Activated CD4-positive, alpha-beta T cell treated with anti-CD3 and anti-CD28 coated beads, Interleukin-2, amount 10 ng/mL, durations not matched to agents 7 days and 5 days (primary cell): Measurements from ENCODE around the gene KCNMA1. TPM values are rescaled to one million over a fixed set of nuclear protein-coding genes. Genes with fewer than 3 reads are reported as not detected.

ENCODE experiments used
- CTCF ChIA-PET: fragments of 350-600 bp; sonication (Branson Sonifier 250); formaldehyde crosslinking; loops from one replicate; lab custom pipeline; 2021; ENCODE audit warnings: antibody characterized with exemption; lab: Charles Lee
- POLR2A ChIA-PET: fragments of 350-600 bp; sonication (Branson Sonifier 250); formaldehyde crosslinking; loops from one replicate; lab custom pipeline; 2021; ENCODE audit warnings: antibody characterized with exemption; lab: Charles Lee
- DNase-seq: peaks from one replicate; pipeline ENCODE4 v3.0.0-alpha.2; 2020
- H3K27ac Mint-ChIP-seq: one replicate; pipeline ENCODE4 v1.8.0; 2021; ENCODE audit warnings: mild to moderate bottlenecking, moderate library complexity, mixed read lengths
- H3K27me3 Mint-ChIP-seq: one replicate; pipeline ENCODE4 v1.8.0; 2021; ENCODE audit warnings: mixed read lengths
- H3K36me3 Mint-ChIP-seq: one replicate; pipeline ENCODE4 v1.8.0; 2021; ENCODE audit warnings: low read depth, mixed read lengths
- H3K4me1 Mint-ChIP-seq: one replicate; pipeline ENCODE4 v1.8.0; 2021; ENCODE audit warnings: mixed read lengths
- H3K4me3 Mint-ChIP-seq: one replicate; pipeline ENCODE4 v1.8.0; 2021; ENCODE audit warnings: mild to moderate bottlenecking, moderate library complexity, mixed read lengths
- H3K9me3 Mint-ChIP-seq: one replicate; pipeline ENCODE4 v1.8.0; 2021; ENCODE audit warnings: mixed read lengths
- total RNA-seq, 2 experiments: library from RNA; stranded (reverse); gene quantifications; one replicate each; pipeline ENCODE4 v1.2.3, GENCODE V29; 2021

KCNMA1 gene
- total RNA-seq, 2 experiments from 2014 or later = not detected

DNA sequence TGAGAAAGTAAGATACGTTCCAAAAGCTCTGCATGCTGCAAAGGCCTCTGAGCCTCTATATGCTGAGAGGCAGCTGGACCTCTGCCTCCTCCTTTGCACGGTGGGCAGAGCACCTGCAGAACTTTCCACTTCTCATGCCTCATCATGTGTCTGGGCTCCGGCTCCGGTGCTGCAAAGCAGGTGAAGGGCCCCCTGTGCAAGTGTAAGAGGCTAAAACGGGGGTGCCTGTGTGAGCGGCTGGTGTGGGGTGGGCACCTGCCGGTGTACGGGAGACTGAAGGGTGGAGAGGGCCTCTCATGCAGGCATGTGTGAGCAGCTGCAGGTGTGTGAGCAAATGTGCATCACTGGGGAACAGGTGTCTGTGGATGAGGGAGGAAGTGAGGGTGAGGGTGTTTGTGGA, 121.0 kb downstream of the KCNMA1 start:
- Mint-ChIP-seq H3K27me3 (peaks cover 3% of the 10 kb centered on the region), H3K9me3 (no peaks in the 10 kb centered on the region), H3K4me1 (no peaks in the 10 kb centered on the region), H3K36me3 (no peaks in the 10 kb centered on the region), H3K27ac (no peak overlapping the region), H3K4me3 (no peak overlapping the region)
- ChIA-PET CTCF (no interaction called here), POLR2A (no interaction called here)
- DNase-seq = no peak

DNA sequence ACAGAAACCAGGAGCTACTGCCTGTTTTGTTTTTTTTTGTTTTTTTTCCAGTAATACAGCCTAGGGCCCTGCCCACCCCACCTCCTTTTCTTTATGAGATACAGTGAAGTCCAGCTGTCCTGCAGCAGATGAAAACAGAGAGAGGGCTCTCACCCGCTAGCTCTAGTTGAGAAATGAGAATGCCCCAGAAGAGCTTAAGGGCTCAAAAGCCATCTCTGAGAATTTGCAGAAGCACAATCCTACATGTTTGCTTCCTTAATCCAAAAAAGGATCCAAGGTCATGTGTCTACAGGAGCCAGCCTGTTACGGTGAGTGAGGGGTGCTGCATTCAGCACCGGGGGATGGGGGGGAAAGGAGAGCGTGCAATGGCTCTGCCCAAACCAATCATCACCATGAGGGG, 122.7 kb downstream of the KCNMA1 start:
- Mint-ChIP-seq H3K27me3 (peaks cover 3% of the 10 kb centered on the region), H3K9me3 (no peaks in the 10 kb centered on the region), H3K4me1 (no peaks in the 10 kb centered on the region), H3K4me3 (no peak overlapping the region), H3K27ac (no peak overlapping the region), H3K36me3 (no peaks in the 10 kb centered on the region)
- ChIA-PET CTCF (no interaction called here), POLR2A (no interaction called here)
- DNase-seq = no peak

DNA sequence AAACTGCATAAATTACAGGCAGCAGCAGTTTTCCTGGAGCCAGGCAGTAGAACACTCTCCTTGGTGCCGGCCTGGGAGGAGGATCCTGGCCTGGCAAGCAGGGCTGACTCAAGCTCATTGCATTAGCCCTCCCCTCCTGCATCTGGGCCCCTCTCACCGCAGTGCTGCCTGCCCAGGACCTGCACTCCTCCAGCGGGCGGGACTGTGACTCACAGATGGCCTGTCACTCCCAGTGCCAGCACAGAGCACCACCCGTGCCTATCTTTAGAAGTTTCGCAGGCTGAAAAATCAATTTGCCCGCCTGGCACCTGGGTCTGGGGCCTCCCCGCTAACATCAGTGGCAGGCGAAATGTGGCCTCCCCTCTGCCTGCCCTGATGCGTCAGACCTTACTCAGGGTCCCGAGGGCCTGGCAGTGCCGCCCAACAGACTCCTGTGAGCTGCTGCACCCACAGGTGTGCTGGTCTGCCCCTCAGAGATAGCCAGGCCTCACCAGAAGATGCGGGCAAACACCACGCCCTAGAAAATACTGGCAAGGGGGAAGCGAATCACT, 123.8 kb downstream of the KCNMA1 start:
- DNase-seq = no peak
- Mint-ChIP-seq H3K27ac (no peak overlapping the region), H3K27me3 (peaks cover 3% of the 10 kb centered on the region), H3K4me1 (no peaks in the 10 kb centered on the region), H3K4me3 (no peak overlapping the region), H3K9me3 (no peaks in the 10 kb centered on the region), H3K36me3 (no peaks in the 10 kb centered on the region)
- CTCF ChIA-PET = no interaction called here
- POLR2A ChIA-PET = no interaction called here

DNA sequence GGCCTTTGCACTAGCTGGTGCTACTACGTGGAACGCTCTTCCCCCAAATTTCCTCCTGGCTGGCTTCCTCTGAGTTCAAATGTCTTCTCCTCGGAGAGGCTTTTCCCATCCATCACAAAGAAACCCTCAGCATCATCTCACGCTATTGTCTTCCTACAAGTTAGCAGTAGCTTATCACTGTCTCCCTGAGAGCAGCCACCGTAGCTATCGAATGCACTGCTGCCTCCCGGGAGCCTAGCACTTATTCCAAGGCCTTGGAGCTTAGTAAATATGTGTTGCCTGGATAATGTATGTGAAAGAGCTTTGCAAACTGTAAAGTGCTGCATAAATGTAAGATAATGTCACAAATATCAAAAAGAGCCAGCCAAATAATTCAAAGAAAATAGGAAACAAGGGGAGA, 124.4 kb downstream of the KCNMA1 start:
- POLR2A ChIA-PET = no interaction called here
- no peaks in the 10 kb centered on the region for H3K4me1 Mint-ChIP-seq
- peaks cover 3% of the 10 kb centered on the region for H3K27me3 Mint-ChIP-seq
- CTCF ChIA-PET = no interaction called here
- no peak for DNase-seq
- H3K36me3 Mint-ChIP-seq = no peaks in the 10 kb centered on the region
- H3K9me3 Mint-ChIP-seq = no peaks in the 10 kb centered on the region
- H3K27ac Mint-ChIP-seq = no peak overlapping the region
- H3K4me3 Mint-ChIP-seq = no peak overlapping the region

DNA sequence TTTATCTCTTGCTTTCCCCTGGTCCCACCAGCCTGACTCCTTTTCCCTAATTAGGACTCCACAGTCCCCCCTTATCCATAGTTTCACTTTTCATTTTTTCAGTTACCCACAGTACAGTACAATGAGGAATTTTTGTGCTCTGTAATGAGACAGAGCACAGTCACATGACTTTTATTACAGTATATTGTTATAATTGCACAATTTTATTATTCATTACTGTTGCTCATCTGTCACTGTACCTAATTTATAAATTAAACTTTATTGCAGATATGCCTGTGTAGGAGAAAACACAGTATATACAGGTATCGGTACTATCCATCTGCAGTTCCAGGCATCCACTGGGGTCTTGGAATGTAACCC, 125.4 kb downstream of the KCNMA1 start:
- POLR2A ChIA-PET = no interaction called here
- DNase-seq = no peak
- CTCF ChIA-PET = no interaction called here
- no peaks in the 10 kb centered on the region for H3K4me1 Mint-ChIP-seq
- no peaks in the 10 kb centered on the region for H3K9me3 Mint-ChIP-seq
- peaks cover 3% of the 10 kb centered on the region for H3K27me3 Mint-ChIP-seq
- no peak overlapping the region for H3K27ac Mint-ChIP-seq
- H3K36me3 Mint-ChIP-seq = no peaks in the 10 kb centered on the region
- H3K4me3 Mint-ChIP-seq = no peak overlapping the region

DNA sequence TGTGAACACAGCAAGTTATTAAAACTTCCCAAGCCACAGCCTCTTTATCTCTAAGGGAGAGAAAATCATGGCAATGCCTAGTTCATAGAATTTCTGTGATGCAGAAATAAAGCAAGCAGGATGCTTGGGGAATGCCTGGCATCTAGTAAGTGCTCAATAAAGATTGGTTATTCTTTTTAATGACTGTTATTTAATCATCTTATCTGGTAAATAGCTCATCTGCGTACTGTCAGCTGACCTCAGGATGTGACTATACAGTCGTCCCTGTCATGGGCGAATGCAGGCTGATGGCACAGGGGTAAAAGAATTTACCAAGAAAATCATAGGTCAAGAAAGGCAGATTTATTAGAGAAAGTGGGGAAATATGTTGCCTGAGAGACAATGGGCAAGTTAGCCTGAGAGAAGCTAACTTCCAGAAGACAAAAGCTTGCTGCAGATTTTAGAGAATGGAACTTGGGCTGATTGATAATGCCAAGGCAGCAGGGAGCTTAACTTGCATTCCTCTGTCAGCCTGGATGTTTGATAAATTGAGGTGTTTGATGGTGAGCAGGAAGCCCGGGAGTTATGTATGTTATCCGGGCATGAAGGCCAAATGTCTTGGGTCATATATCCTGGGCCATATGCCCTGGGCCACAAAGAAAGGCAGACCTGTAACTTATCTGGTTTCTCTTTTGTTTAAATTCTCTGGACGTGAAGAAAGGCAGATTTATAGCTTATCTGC, 126.0 kb downstream of the KCNMA1 start:
- H3K27ac Mint-ChIP-seq = no peak overlapping the region
- ChIA-PET CTCF (no interaction called here), POLR2A (no interaction called here)
- no peaks in the 10 kb centered on the region for H3K4me1 Mint-ChIP-seq
- H3K9me3 Mint-ChIP-seq = no peaks in the 10 kb centered on the region
- peaks cover 4% of the 10 kb centered on the region for H3K27me3 Mint-ChIP-seq
- H3K36me3 Mint-ChIP-seq = no peaks in the 10 kb centered on the region
- no peak for DNase-seq
- H3K4me3 Mint-ChIP-seq = no peak overlapping the region

DNA sequence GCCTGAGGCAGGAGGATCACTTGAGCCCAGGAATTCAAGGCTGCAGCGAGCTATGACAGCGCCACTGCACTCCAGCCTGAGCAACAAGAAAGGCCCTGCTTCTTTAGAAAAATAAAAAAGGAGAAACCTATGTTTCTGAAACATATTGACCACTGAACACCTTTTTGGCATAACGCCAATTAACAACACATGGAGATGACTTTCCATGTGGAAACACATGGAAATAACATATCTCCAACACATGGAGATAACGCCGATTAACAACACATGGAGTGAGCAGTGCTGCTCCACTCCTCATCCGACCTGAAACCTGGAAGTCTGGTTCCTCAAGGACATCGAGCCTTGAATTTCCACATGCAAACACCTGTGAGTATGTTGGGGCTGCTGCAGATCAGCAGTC, 126.9 kb downstream of the KCNMA1 start:
- no peak overlapping the region for H3K4me3 Mint-ChIP-seq
- no peak for DNase-seq
- no peaks in the 10 kb centered on the region for H3K36me3 Mint-ChIP-seq
- peaks cover 9% of the 10 kb centered on the region for H3K27me3 Mint-ChIP-seq
- no peaks in the 10 kb centered on the region for H3K9me3 Mint-ChIP-seq
- H3K4me1 Mint-ChIP-seq = no peaks in the 10 kb centered on the region
- CTCF ChIA-PET = no interaction called here
- no peak overlapping the region for H3K27ac Mint-ChIP-seq
- POLR2A ChIA-PET = no interaction called here

DNA sequence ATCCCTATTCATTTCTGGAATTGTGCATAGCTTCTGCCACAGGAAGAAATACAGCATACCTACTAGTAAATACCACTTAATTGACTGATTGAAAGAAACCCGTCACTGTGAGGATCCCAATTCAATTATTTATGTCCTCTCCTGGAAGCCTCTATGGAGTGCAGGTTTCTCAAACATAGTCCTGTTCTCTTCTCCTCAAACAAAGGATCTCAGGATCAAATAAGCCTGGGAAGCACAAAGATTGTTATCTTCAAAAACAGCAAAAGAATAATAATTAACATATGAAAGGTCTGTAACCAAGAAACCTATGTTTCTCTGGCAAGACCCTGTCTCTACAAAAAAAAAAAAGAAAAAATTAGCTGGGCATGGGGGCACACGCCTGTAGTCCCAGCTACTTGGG, 127.3 kb downstream of the KCNMA1 start:
- no peak for DNase-seq
- peaks cover 12% of the 10 kb centered on the region for H3K27me3 Mint-ChIP-seq
- no peaks in the 10 kb centered on the region for H3K4me1 Mint-ChIP-seq
- POLR2A ChIA-PET = no interaction called here
- CTCF ChIA-PET = no interaction called here
- H3K4me3 Mint-ChIP-seq = no peak overlapping the region
- H3K36me3 Mint-ChIP-seq = no peaks in the 10 kb centered on the region
- H3K9me3 Mint-ChIP-seq = no peaks in the 10 kb centered on the region
- no peak overlapping the region for H3K27ac Mint-ChIP-seq

DNA sequence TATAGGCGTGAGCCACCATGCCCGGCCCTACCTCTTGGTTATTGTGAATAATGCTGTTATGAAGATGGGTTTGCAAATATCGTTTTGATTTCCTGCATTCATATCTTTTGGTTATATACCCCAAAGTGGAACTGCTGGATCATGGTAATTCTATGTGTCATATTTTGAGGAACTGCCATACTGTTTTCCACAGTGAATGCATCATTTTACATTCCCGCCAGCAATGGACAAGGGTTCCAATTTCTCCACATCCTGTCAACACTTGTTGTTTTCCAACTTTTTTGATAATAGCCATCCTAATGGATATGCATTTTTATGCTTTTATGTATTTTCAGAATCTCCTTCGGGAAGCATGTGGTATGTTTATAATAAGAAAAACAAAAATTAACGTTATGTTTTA, 128.2 kb downstream of the KCNMA1 start:
- POLR2A ChIA-PET = no interaction called here
- no peaks in the 10 kb centered on the region for H3K4me1 Mint-ChIP-seq
- H3K4me3 Mint-ChIP-seq = no peak overlapping the region
- no peaks in the 10 kb centered on the region for H3K36me3 Mint-ChIP-seq
- CTCF ChIA-PET = no interaction called here
- no peak for DNase-seq
- H3K9me3 Mint-ChIP-seq = no peaks in the 10 kb centered on the region
- H3K27ac Mint-ChIP-seq = no peak overlapping the region
- peaks cover 12% of the 10 kb centered on the region for H3K27me3 Mint-ChIP-seq

DNA sequence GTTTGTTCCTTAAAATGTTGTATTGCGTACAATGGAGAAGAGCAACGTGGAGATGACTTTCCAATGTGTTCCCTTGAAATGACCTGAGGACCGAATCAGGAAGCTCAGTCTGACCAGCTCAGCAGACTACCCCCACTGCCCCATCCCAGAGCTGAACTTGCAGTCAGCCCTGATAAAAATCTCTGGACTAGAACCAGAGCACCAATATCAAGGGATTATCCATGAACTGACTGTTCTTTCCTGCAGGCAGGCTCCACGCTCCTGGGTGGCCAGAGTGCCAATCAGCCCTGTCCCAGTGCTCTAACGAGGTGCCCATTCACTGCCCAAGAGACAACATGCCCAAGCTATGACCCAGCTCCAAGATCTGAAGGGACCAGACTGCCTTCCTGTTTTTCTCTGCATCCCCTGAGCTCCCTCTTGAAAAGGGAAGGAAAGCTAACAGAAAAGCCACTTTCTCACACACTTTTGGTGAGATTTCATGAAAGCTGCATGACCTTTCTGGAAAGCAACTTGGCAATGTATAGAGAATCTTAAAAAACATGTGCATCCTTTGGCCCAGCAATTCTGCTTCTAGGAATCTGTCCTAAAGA, 130.2 kb downstream of the KCNMA1 start:
- ChIA-PET CTCF (no interaction called here), POLR2A (no interaction called here)
- H3K27ac Mint-ChIP-seq = no peak overlapping the region
- peaks cover 12% of the 10 kb centered on the region for H3K27me3 Mint-ChIP-seq
- H3K4me3 Mint-ChIP-seq = no peak overlapping the region
- no peaks in the 10 kb centered on the region for H3K4me1 Mint-ChIP-seq
- H3K9me3 Mint-ChIP-seq = no peaks in the 10 kb centered on the region
- DNase-seq = no peak
- no peaks in the 10 kb centered on the region for H3K36me3 Mint-ChIP-seq

DNA sequence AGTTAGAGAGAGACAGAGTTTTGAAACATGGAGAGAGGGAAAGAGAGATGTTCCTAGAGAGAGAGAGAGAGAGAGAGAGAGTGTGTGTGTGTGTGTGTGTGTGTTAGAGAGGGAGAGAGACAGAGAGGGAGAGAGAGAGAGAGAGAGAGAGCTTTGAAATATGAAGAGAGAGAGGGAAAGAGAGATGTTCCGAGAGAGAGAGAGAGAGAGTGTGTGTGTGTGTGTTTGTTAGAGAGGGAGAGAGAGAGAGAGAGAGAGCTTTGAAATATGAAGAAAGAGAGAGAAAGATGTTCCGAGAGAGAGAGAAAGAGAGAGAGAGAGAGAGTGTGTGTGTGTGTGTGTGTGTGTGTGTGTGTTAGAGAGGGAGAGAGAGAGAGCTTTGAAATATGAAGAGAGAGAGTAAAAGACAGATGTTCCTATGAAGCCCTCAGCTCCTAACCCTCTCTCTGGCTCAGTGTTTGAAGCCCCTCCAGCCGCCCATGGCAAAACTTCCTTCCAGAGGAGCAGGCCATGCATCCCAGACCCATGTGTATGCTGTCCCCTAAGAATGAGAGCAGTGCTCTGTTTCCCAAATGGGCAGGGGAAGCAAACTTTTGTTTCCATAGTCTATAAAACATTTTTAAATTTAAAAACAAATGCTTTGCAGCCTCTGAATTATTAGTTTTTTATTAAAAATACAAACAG, 130.9 kb downstream of the KCNMA1 start:
- H3K27me3 Mint-ChIP-seq = peaks cover 10% of the 10 kb centered on the region
- H3K9me3 Mint-ChIP-seq = no peaks in the 10 kb centered on the region
- H3K4me3 Mint-ChIP-seq = no peak overlapping the region
- H3K36me3 Mint-ChIP-seq = no peaks in the 10 kb centered on the region
- ChIA-PET CTCF (interaction anchor here (0.6 kb wide), 1 partner anchor 329 kb away, joined by 4 read pairs; no protein-coding TSS in a partner anchor), POLR2A (no interaction called here)
- H3K27ac Mint-ChIP-seq = no peak overlapping the region
- no peaks in the 10 kb centered on the region for H3K4me1 Mint-ChIP-seq
- DNase-seq = no peak

DNA sequence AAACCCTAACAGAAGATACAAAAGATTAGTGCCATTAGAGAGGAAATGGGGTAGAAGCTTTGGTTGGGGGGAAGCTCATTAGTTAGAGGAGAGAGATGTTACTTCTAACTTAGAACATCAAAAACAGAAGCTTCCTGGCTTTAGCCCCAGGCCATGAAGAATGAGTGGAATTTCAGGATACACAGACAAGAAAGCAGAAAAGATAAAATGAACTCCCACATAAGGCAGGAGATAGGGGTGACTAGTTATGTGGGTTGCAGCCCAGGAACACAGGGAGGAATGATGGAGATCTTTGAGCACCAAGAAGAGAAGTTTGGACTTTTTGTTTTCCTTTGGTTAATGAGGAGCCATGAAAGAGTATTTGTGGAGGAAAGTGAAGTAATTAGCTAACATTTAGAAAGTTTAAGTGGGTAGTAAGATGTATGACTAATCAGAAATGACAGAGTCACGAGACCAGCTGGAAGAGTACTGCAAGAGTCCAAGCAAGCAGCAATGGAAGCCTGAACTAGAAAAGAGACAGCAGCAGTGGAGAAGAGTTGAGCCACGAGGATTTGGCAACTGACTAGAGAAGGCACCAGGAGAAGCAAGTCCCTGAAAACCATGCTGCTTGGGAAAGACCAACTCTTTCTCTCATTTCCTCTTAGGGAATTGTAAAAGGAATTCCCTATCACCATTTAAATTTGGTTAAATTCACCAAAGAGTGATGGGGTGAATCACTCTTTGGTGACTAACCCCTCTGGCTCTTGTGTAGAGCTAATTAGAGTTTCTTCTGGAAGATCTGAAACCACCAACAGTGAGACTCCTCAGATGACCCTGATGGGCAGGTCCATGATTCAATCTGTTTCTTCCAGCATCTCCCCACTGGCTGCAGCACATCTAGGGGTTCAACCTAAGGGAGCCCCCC, 131.9 kb downstream of the KCNMA1 start:
- Mint-ChIP-seq H3K4me3 (no peak overlapping the region), H3K9me3 (no peaks in the 10 kb centered on the region), H3K36me3 (no peaks in the 10 kb centered on the region), H3K27me3 (peaks cover 9% of the 10 kb centered on the region), H3K27ac (no peak overlapping the region), H3K4me1 (no peaks in the 10 kb centered on the region)
- POLR2A ChIA-PET = no interaction called here
- DNase-seq = no peak
- CTCF ChIA-PET = no interaction called here

DNA sequence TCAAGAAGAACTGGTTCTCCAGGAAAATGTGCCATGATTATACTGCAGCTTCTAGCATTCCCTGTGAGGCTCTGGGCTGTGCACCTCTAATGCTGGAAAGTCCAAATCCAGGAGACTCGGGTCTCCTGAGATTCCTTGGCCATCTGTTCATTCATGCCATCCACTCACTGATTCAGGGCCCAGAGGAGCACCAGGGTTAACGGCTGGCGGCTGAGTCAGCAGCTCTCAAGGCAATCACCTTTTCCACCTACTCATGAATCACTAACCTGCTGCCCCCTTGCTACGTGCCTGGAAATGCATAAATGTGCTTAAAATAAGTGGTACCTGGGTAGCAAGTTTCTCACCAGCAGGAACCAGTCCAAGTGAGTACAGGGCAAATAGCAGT, 132.7 kb downstream of the KCNMA1 start:
- Mint-ChIP-seq H3K27ac (no peak overlapping the region), H3K36me3 (no peaks in the 10 kb centered on the region)
- DNase-seq = no peak

More for the DNA sequence above, 132.7 kb downstream of the KCNMA1 start:
- H3K4me1 Mint-ChIP-seq = no peaks in the 10 kb centered on the region
- CTCF ChIA-PET = no interaction called here
- no peak overlapping the region for H3K4me3 Mint-ChIP-seq
- POLR2A ChIA-PET = no interaction called here
- H3K9me3 Mint-ChIP-seq = no peaks in the 10 kb centered on the region
- H3K27me3 Mint-ChIP-seq = peaks cover 9% of the 10 kb centered on the region
